Right lobe of liver (tissue), 6 donors: ENCODE results near the gene E2F2. TPM values are rescaled to one million over a fixed set of nuclear protein-coding genes. Genes with fewer than 3 reads are reported as not detected.
A peak's percentile ranks its signal among the peaks of the same experiment; 100 is the strongest.

ENCODE experiments used
- ATAC-seq, 4 donors: fragments of 200-7000 bp; cut with Tn5 transposase; one replicate each; pipeline ENCODE4 v1.9.1; 2020; ENCODE audit warnings: mild to moderate bottlenecking in 4 of 4, moderate library complexity in 4 of 4
- DNase-seq, 3 donors: peaks; one replicate each; pipeline ENCODE4 v3.0.0-alpha.2; 2020
- H3K27ac ChIP-seq, 3 donors: fragments of 200-600 bp; one replicate each; pipeline ENCODE4 v1.8.0; 2022
- H3K27me3 ChIP-seq, 2 donors: fragments of 200-600 bp; one replicate each; pipeline ENCODE4 v1.8.0; 2022
- H3K36me3 ChIP-seq, 4 donors: fragments of 200-600 bp; sonication (generic) in 1 of 4; one replicate each; pipeline versions ENCODE4 v1.5.1 to v1.8.0; 2017 to 2022; ENCODE audit warnings: control low read depth in 1 of 4
- H3K4me1 ChIP-seq, 4 donors: fragments of 200-600 bp; sonication (generic) in 1 of 4; one replicate each; pipeline versions ENCODE4 v1.5.1 to v1.8.0; 2017 to 2022; ENCODE audit warnings: control low read depth in 1 of 4
- H3K4me3 ChIP-seq, 3 donors: fragments of 200-600 bp; one replicate each; pipeline ENCODE4 v1.8.0; 2022
- H3K9me3 ChIP-seq, 4 donors: fragments of 200-600 bp; sonication (generic) in 1 of 4; one replicate each; pipeline versions ENCODE4 v1.5.1 to v1.8.0; 2017 to 2022; ENCODE audit warnings: control low read depth in 1 of 4
- CTCF ChIP-seq, 4 donors: fragments of 200-600 bp in 3 of 4; fragments of 450-650 bp in 1 of 4; IDR thresholded peaks; one replicate each; pipeline versions ENCODE4 v1.5.1 to v1.8.0; 2016 to 2022; ENCODE audit warnings: antibody characterized with exemption in 4 of 4, mild to moderate bottlenecking in 2 of 4
- POLR2A ChIP-seq: fragments of 450-650 bp; IDR thresholded peaks from one replicate; pipeline ENCODE4 v1.6.1; 2017; ENCODE audit warnings: antibody characterized with exemption, mild to moderate bottlenecking
- WGBS: methylation state at CpG from one replicate; pipeline ENCODE4 v1.1.6; 2018; ENCODE audit warnings: low coverage, low lambda C conversion rate; ENCODE audit not compliant: insufficient coverage; ENCODE audit errors: missing lambda C conversion rate; 5-methylcytosine and 5-hydroxymethylcytosine counted together
- intact Hi-C, 2 donors: fragments of 100-400 bp; cut with DNase I; formaldehyde crosslinking; loops; one replicate each; pipeline versions ENCODE4 v1.11.2 to v1.14.1; 2022
- total RNA-seq, 6 experiments: library from RNA; depleted of rRNA in 2 of 6; stranded (reverse); fragments of >200 nt in 2 of 6; fragmentation: NEBNext Ultra II Directional in 3 of 6; extraction: Animal tissue kit (Norgen Biotek cat#: 25700) in 3 of 6; gene quantifications; one replicate each; pipeline versions ENCODE4 v1.1.0 to v1.2.4, GENCODE V29; 2016 to 2023
- donor health status: DM: no; HTN: yes; CAD: no.
- donor health status: DM: no; HTN: no; CAD: no.
- donor health status: DM: no; HTN: no; CAD: no.
- donor health status: DM: no; HTN: yes; CAD: no.
- donor health status: DM: no; HTN: yes; CAD: no.

The E2F2 gene
- total RNA-seq, 6 experiments from 2014 or later = 0.18 to 1.2 (median 0.70) TPM

GRCh38 chr1:23567629-23567995 is 36.6 kb upstream of the E2F2 start:
- intact Hi-C loops = no loop called here
- no peaks in the 10 kb centered on the region for H3K36me3 ChIP-seq
- peaks cover 0 to under 1% (median 0%) of the 10 kb centered on the region in 4 donors for H3K4me1 ChIP-seq
- TF ChIP-seq CTCF (IDR thresholded peaks at IDR 0.05) (no peak), POLR2A (no peak)
- 54% methylated on average over 6 of the region's 15 CpGs for WGBS
- H3K27ac ChIP-seq = peak overlapping the region in 1 of 3 donors; percentile 73
- no peaks in the 10 kb centered on the region for H3K9me3 ChIP-seq
- H3K4me3 ChIP-seq = peak overlapping the region in 1 of 3 donors; percentile 33
- DNase-seq = no peak
- peaks cover 0 to 9% of the 10 kb centered on the region in 2 donors for H3K27me3 ChIP-seq
- peak in 3 of 4 donors; percentile 7 to 34 (median 18) for ATAC-seq

GRCh38 chr1:23566304-23566703 is 35.3 kb upstream of the E2F2 start:
- no peak overlapping the region for H3K4me3 ChIP-seq
- H3K36me3 ChIP-seq = no peaks in the 10 kb centered on the region
- ATAC-seq = no peak
- H3K27me3 ChIP-seq = peaks cover 0 to 9% of the 10 kb centered on the region in 2 donors
- TF ChIP-seq POLR2A (no peak), CTCF (IDR thresholded peaks at IDR 0.05) (no peak)
- peaks cover 0 to 5% (median under 1%) of the 10 kb centered on the region in 4 donors for H3K4me1 ChIP-seq
- no peaks in the 10 kb centered on the region for H3K9me3 ChIP-seq
- no peak overlapping the region for H3K27ac ChIP-seq
- 58% methylated on average over 5 of the region's 6 CpGs for WGBS
- no peak for DNase-seq
- intact Hi-C loops = no loop called here

- Histone ChIP-seq H3K9me3 (no peaks in the 10 kb centered on the region), H3K27ac (no peak overlapping the region), H3K36me3 (no peaks in the 10 kb centered on the region), H3K4me1 (peaks cover 0 to 5% (median under 1%) of the 10 kb centered on the region in 4 donors), H3K27me3 (peaks cover 0 to 9% of the 10 kb centered on the region in 2 donors), H3K4me3 (no peak overlapping the region)
- no peak for ATAC-seq
- intact Hi-C loops = no loop called here
- 92% methylated on average over 3 of the region's 3 CpGs for WGBS
- no peak for DNase-seq
- TF ChIP-seq POLR2A (no peak), CTCF (IDR thresholded peaks at IDR 0.05) (no peak)
Measured at GRCh38 chr1:23565776-23566175, 34.7 kb upstream of the E2F2 start.

GRCh38 chr1:23564529-23565122 is 33.6 kb upstream of the E2F2 start:
- TF ChIP-seq POLR2A (no peak), CTCF (IDR thresholded peaks at IDR 0.05) (no peak)
- Histone ChIP-seq H3K4me1 (peaks cover 0 to 8% (median under 1%) of the 10 kb centered on the region in 4 donors), H3K36me3 (no peaks in the 10 kb centered on the region), H3K9me3 (no peaks in the 10 kb centered on the region), H3K27ac (no peak overlapping the region), H3K27me3 (peaks cover 0 to 9% of the 10 kb centered on the region in 2 donors), H3K4me3 (no peak overlapping the region)
- ATAC-seq (no peak), DNase-seq (no peak)
- intact Hi-C loops = no loop called here
- 42% methylated on average over 9 of the region's 10 CpGs for WGBS
